IMR-90 (cell line): Measurements from ENCODE around the gene NTRK2. TPM values are rescaled to one million over a fixed set of nuclear protein-coding genes. Genes with fewer than 3 reads are reported as not detected.

Experiments used
- ATAC-seq: fragments of 200-7000 bp; cut with Tn5 transposase; 2 replicates; pipeline ENCODE4 v1.9.1; 2020; ENCODE audit warnings: low read depth, mild to moderate bottlenecking, moderate library complexity
- BruUV-seq: library from RNA; stranded (reverse); fragments of 400-500 nt; replicated peaks from 2 replicates; lab custom pipeline; 2021; lab: Mats Ljungman, UMichigan
- CTCF ChIA-PET: fragments of 300-600 bp; formaldehyde crosslinking; extraction: SDS; loops from one replicate; lab custom pipeline; 2021; ENCODE audit warnings: antibody characterized with exemption; lab: Yijun Ruan, JAX
- POLR2A ChIA-PET: fragments of 300-600 bp; sonication (Branson Sonifier 250); formaldehyde crosslinking; loops from one replicate; lab custom pipeline; 2022; ENCODE audit warnings: antibody characterized with exemption; ENCODE audit not compliant: unreplicated experiment; lab: Charles Lee
- DNase-seq: peaks from one replicate; pipeline ENCODE4 v3.0.0; 2013
- H2AFZ ChIP-seq: replicated peaks from 2 replicates; pipeline ENCODE3; 2013; ENCODE audit warnings: low read length, mild to moderate bottlenecking; ENCODE audit not compliant: poor library complexity
- H2AK5ac ChIP-seq: 2 replicates; pipeline ENCODE4 v1.6.1; 2013; ENCODE audit warnings: low read depth, low read length, inconsistent platforms
- H2AK9ac ChIP-seq: replicated peaks from 2 replicates; pipeline ENCODE3; 2013; ENCODE audit warnings: mild to moderate bottlenecking, low read depth, low read length, moderate library complexity; ENCODE audit not compliant: poor library complexity
- H2BK120ac ChIP-seq: 2 replicates; pipeline ENCODE4 v1.6.1; 2013; ENCODE audit warnings: low read depth, low read length, inconsistent platforms
- H2BK15ac ChIP-seq: 3 replicates; pipeline ENCODE4 v1.6.1; 2013; ENCODE audit warnings: low read depth, low read length, inconsistent platforms
- H2BK20ac ChIP-seq: 2 replicates; pipeline ENCODE4 v1.6.1; 2013; ENCODE audit warnings: low read depth, mild to moderate bottlenecking, inconsistent platforms, low read length, moderate library complexity
- H2BK5ac ChIP-seq: 2 replicates; pipeline ENCODE4 v1.6.1; 2013; ENCODE audit warnings: mild to moderate bottlenecking, low read depth, low read length, inconsistent platforms; ENCODE audit not compliant: poor library complexity, severe bottlenecking
- H3K14ac ChIP-seq: replicated peaks from 2 replicates; pipeline ENCODE4 v1.6.1; 2013; ENCODE audit warnings: low read depth, low read length, inconsistent platforms
- H3K18ac ChIP-seq: 2 replicates; pipeline ENCODE4 v1.6.1; 2013; ENCODE audit warnings: low read depth, low read length, control low read depth
- H3K23ac ChIP-seq: 2 replicates; pipeline ENCODE4 v1.6.1; 2013; ENCODE audit warnings: low read depth, low read length, inconsistent platforms
- H3K27ac ChIP-seq: 2 replicates; pipeline ENCODE4 v1.5.1; 2013; ENCODE audit warnings: mild to moderate bottlenecking, control low read depth, low read length; ENCODE audit not compliant: insufficient read depth
- H3K27me3 ChIP-seq: 2 replicates; pipeline ENCODE4 v1.6.1; 2013; ENCODE audit warnings: low read length; ENCODE audit not compliant: control insufficient read depth, insufficient read depth
- H3K36me3 ChIP-seq: 2 replicates; pipeline ENCODE4 v1.6.1; 2013; ENCODE audit warnings: low read length, mixed read lengths; ENCODE audit not compliant: control insufficient read depth, insufficient read depth
- H3K4ac ChIP-seq: 2 replicates; pipeline ENCODE4 v1.6.1; 2013; ENCODE audit warnings: low read depth, low read length, inconsistent platforms
- H3K4me1 ChIP-seq: 2 replicates; pipeline ENCODE4 v1.6.1; 2013; ENCODE audit warnings: low read length, mixed read lengths; ENCODE audit not compliant: control insufficient read depth, insufficient read depth
- H3K4me2 ChIP-seq: 2 replicates; pipeline ENCODE4 v1.6.1; 2013; ENCODE audit warnings: low read depth, mild to moderate bottlenecking, control low read depth, low read length, moderate library complexity
- H3K4me3 ChIP-seq: 2 replicates; pipeline ENCODE4 v1.5.1; 2013; ENCODE audit warnings: low read depth, mild to moderate bottlenecking, control low read depth, low read length, moderate library complexity; ENCODE audit not compliant: insufficient read depth
- H3K56ac ChIP-seq: 2 replicates; pipeline ENCODE4 v1.6.1; 2013; ENCODE audit warnings: low read length, inconsistent platforms; ENCODE audit not compliant: insufficient read depth; ENCODE audit errors: extremely low read depth
- H3K79me1 ChIP-seq, 2 experiments: 2 replicates each; pipeline ENCODE4 v1.6.1; 2013; ENCODE audit warnings: low read length in 2 of 2, inconsistent platforms in 1 of 2, low read depth in 1 of 2
- H3K9ac ChIP-seq: 2 replicates; pipeline ENCODE4 v1.6.1; 2013; ENCODE audit warnings: low read depth, low read length, control low read depth
- H3K9me1 ChIP-seq: 2 replicates; pipeline ENCODE4 v1.6.1; 2013; ENCODE audit warnings: low read length, inconsistent platforms; ENCODE audit not compliant: insufficient read depth
- H3K9me3 ChIP-seq: 2 replicates; pipeline ENCODE4 v1.6.1; 2013; ENCODE audit warnings: low read length; ENCODE audit not compliant: control insufficient read depth, insufficient read depth
- H4K20me1 ChIP-seq: 2 replicates; pipeline ENCODE4 v1.6.1; 2013; ENCODE audit warnings: low read length, inconsistent platforms; ENCODE audit not compliant: insufficient read depth
- H4K5ac ChIP-seq: 2 replicates; pipeline ENCODE4 v1.6.1; 2013; ENCODE audit warnings: mild to moderate bottlenecking, low read depth, low read length, control low read depth
- H4K8ac ChIP-seq, 2 experiments: 2 replicates each; pipeline ENCODE4 v1.6.1; 2013; ENCODE audit warnings: low read depth in 2 of 2, low read length in 2 of 2, control low read depth in 1 of 2, inconsistent platforms in 1 of 2
- H4K91ac ChIP-seq: 2 replicates; pipeline ENCODE4 v1.6.1; 2013; ENCODE audit warnings: low read depth, low read length, inconsistent platforms; ENCODE audit not compliant: insufficient read depth
- BHLHE40 ChIP-seq: fragments of 150-350 bp; IDR thresholded peaks from 2 replicates; pipeline ENCODE4 v1.6.1; 2016; ENCODE audit warnings: mild to moderate bottlenecking, low read depth, low read length
- CEBPB ChIP-seq: IDR thresholded peaks from 2 replicates; pipeline ENCODE4 v1.6.1; 2012; ENCODE audit warnings: low read depth, low read length, improper control_type of control experiment
- CHD1 ChIP-seq: IDR thresholded peaks from 2 replicates; pipeline ENCODE4 v1.6.1; 2012; ENCODE audit warnings: low read depth, low read length, improper control_type of control experiment
- ELK1 ChIP-seq: fragments of 150-350 bp; IDR thresholded peaks from 2 replicates; pipeline ENCODE4 v1.6.1; 2016; ENCODE audit warnings: low read depth, mild to moderate bottlenecking, low read length, moderate library complexity, borderline replicate concordance
- FOS ChIP-seq: fragments of 150-350 bp; IDR thresholded peaks from 2 replicates; pipeline ENCODE4 v1.6.1; 2016; ENCODE audit warnings: low read depth, low read length
- MAFK ChIP-seq: IDR thresholded peaks from 2 replicates; pipeline ENCODE4 v1.6.1; 2012; ENCODE audit warnings: low read depth, low read length, improper control_type of control experiment
- MAZ ChIP-seq: IDR thresholded peaks from 2 replicates; pipeline ENCODE4 v1.6.1; 2012; ENCODE audit warnings: low read depth, mild to moderate bottlenecking, low read length, improper control_type of control experiment, moderate library complexity, borderline replicate concordance
- MXI1 ChIP-seq: IDR thresholded peaks from 2 replicates; pipeline ENCODE4 v1.6.1; 2012; ENCODE audit warnings: low read depth, mild to moderate bottlenecking, low read length, moderate library complexity, borderline replicate concordance
- NFE2L2 ChIP-seq: fragments of 150-350 bp; IDR thresholded peaks from 2 replicates; pipeline ENCODE4 v1.6.1; 2016; ENCODE audit warnings: low read depth, mild to moderate bottlenecking, low read length
- POLR2A ChIP-seq: IDR thresholded peaks from 2 replicates; pipeline ENCODE4 v1.6.1; 2012; ENCODE audit warnings: mild to moderate bottlenecking, low read depth, low read length
- RAD21 ChIP-seq: IDR thresholded peaks from 2 replicates; pipeline ENCODE4 v1.6.1; 2012; ENCODE audit warnings: low read length, improper control_type of control experiment
- RCOR1 ChIP-seq: IDR thresholded peaks from 2 replicates; pipeline ENCODE4 v1.6.1; 2012; ENCODE audit warnings: mild to moderate bottlenecking, low read length, improper control_type of control experiment; ENCODE audit not compliant: insufficient replicate concordance
- RFX5 ChIP-seq: IDR thresholded peaks from 2 replicates; pipeline ENCODE4 v1.8.0; 2012; ENCODE audit warnings: low read depth, mild to moderate bottlenecking, low read length, moderate library complexity
- SMC3 ChIP-seq: fragments of 150-350 bp; IDR thresholded peaks from 2 replicates; pipeline ENCODE4 v1.6.1; 2016; ENCODE audit warnings: low read depth, mild to moderate bottlenecking, antibody characterized with exemption, low read length, moderate library complexity
- USF2 ChIP-seq: fragments of 150-350 bp; IDR thresholded peaks from 2 replicates; pipeline ENCODE4 v1.6.1; 2017; ENCODE audit warnings: mild to moderate bottlenecking, antibody characterized with exemption, low read length, low read depth
- WGBS, 2 experiments: methylation state at CpG; one replicate each; pipeline versions ENCODE4 v1.1.5 to v1.1.7; 2013; ENCODE audit warnings: missing lambda C conversion rate in 2 of 2; ENCODE audit not compliant: insufficient read length in 1 of 2; ENCODE audit errors: extremely low coverage in 2 of 2; 5-methylcytosine and 5-hydroxymethylcytosine counted together
- dilution Hi-C: fragments of 300-500 bp; cut with HindIII; formaldehyde crosslinking; loops from one replicate; pipeline ENCODE4 v1.14.3; 2018; ENCODE audit warnings: low sequenced_read_pairs; ENCODE audit not compliant: unreplicated experiment
- in situ Hi-C: fragments of 300-500 bp; cut with MboI; formaldehyde crosslinking; loops from 3 replicates; pipeline ENCODE4 v1.14.3; 2019; ENCODE audit warnings: low sequenced_read_pairs, inconsistent platforms, mixed read lengths
- intact Hi-C: fragments of 100-400 bp; cut with micrococcal nuclease; formaldehyde crosslinking; loops from 2 replicates; pipeline ENCODE4 v1.10.0; 2022
- polyA plus RNA-seq, 3 experiments: library from polyadenylated mRNA; depleted of rRNA; stranded (reverse); fragments of >200 nt; gene quantifications; 2 replicates each; pipeline ENCODE4 v1.2.3, GENCODE V29; 2012; ENCODE audit warnings: low replicate concordance in 1 of 3
- total RNA-seq: library from RNA; depleted of rRNA; stranded (reverse); fragments of >200 nt; gene quantifications from 2 replicates; pipeline ENCODE4 v1.2.3, GENCODE V29; 2012

The NTRK2 gene
- total and polyA plus RNA-seq, 2 of the 4 experiments (the other 2 are of a cell fraction): under 0.01 to 0.02 TPM

- no peaks in the 10 kb centered on the region for H3K36me3 ChIP-seq
- no peak overlapping the region for H2AK9ac ChIP-seq
- dilution Hi-C loops: no loop called here
- TF ChIP-seq RCOR1 (no peak), SMC3 (no peak), BHLHE40 (no peak), FOS (no peak), CEBPB (no peak), MAZ (no peak), CHD1 (no peak), RAD21 (no peak), NFE2L2 (no peak), ELK1 (no peak), MAFK (no peak), USF2 (no peak), POLR2A (no peak), RFX5 (no peak), MXI1 (no peak)
Measured at GRCh38 chr9:84845956-84846900, 176.7 kb downstream of the NTRK2 start.

More at GRCh38 chr9:84845956-84846900, 176.7 kb downstream of the NTRK2 start:
- Histone ChIP-seq H3K23ac (no peak overlapping the region), H3K27me3 (no peaks in the 10 kb centered on the region), H3K4me1 (no peaks in the 10 kb centered on the region), H3K56ac (no peak overlapping the region), H3K4me3 (no peak overlapping the region), H4K5ac (no peak overlapping the region), H2BK20ac (no peak overlapping the region), H4K8ac (no peak overlapping the region), H3K9me1 (no peaks in the 10 kb centered on the region), H3K9ac (no peak overlapping the region), H3K79me1 (no peaks in the 10 kb centered on the region), H2BK120ac (no peak overlapping the region), H3K27ac (no peak overlapping the region), H2AFZ (no peak overlapping the region), H2BK5ac (no peak overlapping the region), H3K4me2 (no peak overlapping the region), H2AK5ac (no peak overlapping the region), H3K18ac (no peak overlapping the region), H4K91ac (no peak overlapping the region), H4K20me1 (no peaks in the 10 kb centered on the region), H3K14ac (no peak overlapping the region), H3K9me3 (peaks cover 12% of the 10 kb centered on the region), H2BK15ac (no peak overlapping the region), H3K4ac (no peak overlapping the region)
- ATAC-seq (no peak), DNase-seq (no peak)
- no TSS peak for BruUV-seq
- ChIA-PET CTCF (no interaction called here), POLR2A (no interaction called here)
- 43% methylated on average over 1 of the region's 7 CpGs; no CpG with 5 or more reads in 1 of the 2 experiments for WGBS, 2 experiments
- intact Hi-C loops (no loop called here), in situ Hi-C loops (no loop called here)
